ENCODE data around the gene TSEN54. TPM values are rescaled to one million over a fixed set of nuclear protein-coding genes. Genes with fewer than 3 reads are reported as not detected.
A peak's percentile ranks its signal among the peaks of the same experiment; 100 is the strongest.

TSEN54 gene
- total RNA-seq, 2 donors from 2014 or later = 29.7 to 50.7 TPM

- intact Hi-C loops (cut with DNase I) = no loop called here
- H3K27me3 ChIP-seq = no peaks in the 10 kb centered on the region
- TF ChIP-seq, protein P1, sequence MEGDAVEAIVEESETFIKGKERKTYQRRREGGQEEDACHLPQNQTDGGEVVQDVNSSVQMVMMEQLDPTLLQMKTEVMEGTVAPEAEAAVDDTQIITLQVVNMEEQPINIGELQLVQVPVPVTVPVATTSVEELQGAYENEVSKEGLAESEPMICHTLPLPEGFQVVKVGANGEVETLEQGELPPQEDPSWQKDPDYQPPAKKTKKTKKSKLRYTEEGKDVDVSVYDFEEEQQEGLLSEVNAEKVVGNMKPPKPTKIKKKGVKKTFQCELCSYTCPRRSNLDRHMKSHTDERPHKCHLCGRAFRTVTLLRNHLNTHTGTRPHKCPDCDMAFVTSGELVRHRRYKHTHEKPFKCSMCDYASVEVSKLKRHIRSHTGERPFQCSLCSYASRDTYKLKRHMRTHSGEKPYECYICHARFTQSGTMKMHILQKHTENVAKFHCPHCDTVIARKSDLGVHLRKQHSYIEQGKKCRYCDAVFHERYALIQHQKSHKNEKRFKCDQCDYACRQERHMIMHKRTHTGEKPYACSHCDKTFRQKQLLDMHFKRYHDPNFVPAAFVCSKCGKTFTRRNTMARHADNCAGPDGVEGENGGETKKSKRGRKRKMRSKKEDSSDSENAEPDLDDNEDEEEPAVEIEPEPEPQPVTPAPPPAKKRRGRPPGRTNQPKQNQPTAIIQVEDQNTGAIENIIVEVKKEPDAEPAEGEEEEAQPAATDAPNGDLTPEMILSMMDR (IDR thresholded peaks at IDR 0.05) = no peak
- H3K27ac ChIP-seq = no peak overlapping the region
- H3K4me1 ChIP-seq = no peaks in the 10 kb centered on the region
- H3K4me3 ChIP-seq = no peak overlapping the region
- no peaks in the 10 kb centered on the region for H3K9me3 ChIP-seq
- no peak overlapping the region for H3K9ac ChIP-seq (ENCODE audit: low read depth in 2 of 2, low read length in 2 of 2)
- no peak for DNase-seq
- no peaks in the 10 kb centered on the region for H3K36me3 ChIP-seq
Measured at GRCh38 chr17:75505640-75506039, 10.7 kb upstream of the TSEN54 start.

GRCh38 chr17:75506134-75506533 lies 10.2 kb upstream of the TSEN54 start:
- no peak for DNase-seq
- no peaks in the 10 kb centered on the region for H3K4me1 ChIP-seq
- intact Hi-C loops (cut with DNase I) = no loop called here
- H3K9ac ChIP-seq (ENCODE audit: low read depth in 2 of 2, low read length in 2 of 2) = no peak overlapping the region
- TF ChIP-seq, protein P1 (IDR thresholded peaks at IDR 0.05) = no peak
- H3K36me3 ChIP-seq = no peaks in the 10 kb centered on the region
- H3K9me3 ChIP-seq = no peaks in the 10 kb centered on the region
- no peak overlapping the region for H3K27ac ChIP-seq
- no peaks in the 10 kb centered on the region for H3K27me3 ChIP-seq
- no peak overlapping the region for H3K4me3 ChIP-seq

GRCh38 chr17:75506888-75507287 lies 9.4 kb upstream of the TSEN54 start:
- intact Hi-C loops (cut with DNase I) = no loop called here
- TF ChIP-seq, protein P1 (IDR thresholded peaks at IDR 0.05) = no peak
- H3K27me3 ChIP-seq = no peaks in the 10 kb centered on the region
- H3K36me3 ChIP-seq = no peaks in the 10 kb centered on the region
- no peak overlapping the region for H3K27ac ChIP-seq
- peak overlapping the region in 1 of 2 donors; percentile 24 for H3K9ac ChIP-seq (ENCODE audit: low read depth in 2 of 2, low read length in 2 of 2)
- no peak overlapping the region for H3K4me3 ChIP-seq
- no peak for DNase-seq
- H3K9me3 ChIP-seq = no peaks in the 10 kb centered on the region
- peaks cover 3% of the 10 kb centered on the region for H3K4me1 ChIP-seq

- Histone ChIP-seq H3K27me3 (no peaks in the 10 kb centered on the region), H3K36me3 (no peaks in the 10 kb centered on the region), H3K9ac (ENCODE audit: low read depth in 2 of 2, low read length in 2 of 2) (no peak overlapping the region), H3K4me3 (no peak overlapping the region), H3K9me3 (no peaks in the 10 kb centered on the region), H3K27ac (no peak overlapping the region), H3K4me1 (peaks cover 13% of the 10 kb centered on the region)
- intact Hi-C loops (cut with DNase I) = no loop called here
- DNase-seq = no peak
- TF ChIP-seq, protein P1 (IDR thresholded peaks at IDR 0.05) = no peak
Measured at GRCh38 chr17:75507733-75508719, 8.3 kb upstream of the TSEN54 start.

GRCh38 chr17:75508931-75509361 lies 7.4 kb upstream of the TSEN54 start:
- H3K9me3 ChIP-seq = no peaks in the 10 kb centered on the region
- H3K9ac ChIP-seq (ENCODE audit: low read depth in 2 of 2, low read length in 2 of 2) = peak overlapping the region in 1 of 2 donors; percentile 14
- no peak overlapping the region for H3K27ac ChIP-seq
- no peaks in the 10 kb centered on the region for H3K27me3 ChIP-seq
- TF ChIP-seq, protein P1 (IDR thresholded peaks at IDR 0.05) = no peak
- no peaks in the 10 kb centered on the region for H3K36me3 ChIP-seq
- intact Hi-C loops (cut with DNase I) = no loop called here
- H3K4me1 ChIP-seq = peaks cover 13% of the 10 kb centered on the region
- H3K4me3 ChIP-seq = no peak overlapping the region
- DNase-seq = no peak
